Suppressor macrophage treated with lipopolysaccharide for 4 hours (primary cell): ENCODE results near the gene MDC1.
"Not testable (repeated sequence)": the region's sequence is repeated elsewhere in the genome, so short reads cannot be mapped to it uniquely, and the experiment has no call there.

ENCODE experiments used
- DNase-seq: peaks from one replicate; pipeline ENCODE4 v3.0.0-alpha.2; 2020

The MDC1 gene

GRCh38 chr6:30723843-30724741 lies 7.0 kb upstream of the MDC1 start:
- DNase-seq = not testable (repeated sequence)

GRCh38 chr6:30723159-30723842 lies 6.2 kb upstream of the MDC1 start:
- not testable (repeated sequence) for DNase-seq

- DNase-seq = peak; percentile 90
Observed at GRCh38 chr6:30722280-30723112, 5.4 kb upstream of the MDC1 start.

- peak; percentile 79 for DNase-seq
Observed at GRCh38 chr6:30722025-30722279, 4.9 kb upstream of the MDC1 start.

GRCh38 chr6:30721198-30722024 lies 4.3 kb upstream of the MDC1 start:
- DNase-seq = peak; percentile 99

- peak; percentile 65 for DNase-seq
Observed at GRCh38 chr6:30720738-30721197, 3.7 kb upstream of the MDC1 start.

GRCh38 chr6:30719791-30720737 lies 3.0 kb upstream of the MDC1 start, which contains the start of gene TUBB:
TSS of gene TUBB (plus strand) at chr6:30720352. CDS start at chr6:30720507, 155 bp downstream.
- DNase-seq = peak; percentile 98

GRCh38 chr6:30719356-30719755 lies 2.3 kb upstream of the MDC1 start:
- DNase-seq = no peak

- DNase-seq = not testable (repeated sequence)
Observed at GRCh38 chr6:30717845-30718720, 1.0 kb upstream of the MDC1 start.

- no peak for DNase-seq
Observed at GRCh38 chr6:30716879-30717128, 277 bp downstream of the MDC1 start.

GRCh38 chr6:30714263-30714662 lies 2.8 kb downstream of the MDC1 start:
- DNase-seq = no peak

GRCh38 chr6:30712441-30712945 lies 4.6 kb downstream of the MDC1 start:
- no peak for DNase-seq

- DNase-seq = no peak
Observed at GRCh38 chr6:30711758-30712380, 5.2 kb downstream of the MDC1 start.

- DNase-seq = no peak
Observed at GRCh38 chr6:30709101-30709868, 7.8 kb downstream of the MDC1 start.

- DNase-seq = no peak
Observed at GRCh38 chr6:30707281-30707850, 9.7 kb downstream of the MDC1 start.

GRCh38 chr6:30705620-30706019 lies 11.5 kb downstream of the MDC1 start:
- no peak for DNase-seq

- DNase-seq = peak; percentile 19
Observed at GRCh38 chr6:30703821-30704220, 13.3 kb downstream of the MDC1 start.

GRCh38 chr6:30703011-30703410 lies 14.1 kb downstream of the MDC1 start:
- DNase-seq = no peak

GRCh38 chr6:30700340-30700739 lies 16.7 kb downstream of the MDC1 start:
- DNase-seq = peak; percentile 73
